Ishikawa (cell line): ENCODE measurements around the gene FLYWCH2.

Experiments
- CEBPB ChIP-seq: IDR thresholded peaks from 2 replicates; pipeline ENCODE4 v1.6.1; 2012
- CREB1 ChIP-seq: IDR thresholded peaks from 2 replicates; pipeline ENCODE4 v1.6.1; 2012; ENCODE audit warnings: low read depth
- EGR1 ChIP-seq: IDR thresholded peaks from 2 replicates; pipeline ENCODE4 v1.6.1; 2012
- FOXM1 ChIP-seq: IDR thresholded peaks from 2 replicates; pipeline ENCODE4 v1.6.1; 2012; ENCODE audit warnings: low read depth, borderline replicate concordance
- NFIC ChIP-seq: IDR thresholded peaks from 2 replicates; pipeline ENCODE4 v1.6.1; 2012
- RAD21 ChIP-seq: IDR thresholded peaks from 2 replicates; pipeline ENCODE4 v1.6.1; 2012; ENCODE audit warnings: low read depth
- REST ChIP-seq: IDR thresholded peaks from 2 replicates; pipeline ENCODE4 v1.6.1; 2012; ENCODE audit warnings: low read depth, mild to moderate bottlenecking
- TAF1 ChIP-seq: IDR thresholded peaks from 2 replicates; pipeline ENCODE4 v1.6.1; 2012; ENCODE audit warnings: low read depth, mild to moderate bottlenecking
- TCF12 ChIP-seq: IDR thresholded peaks from 2 replicates; pipeline ENCODE4 v1.6.1; 2012; ENCODE audit warnings: low read depth
- TEAD4 ChIP-seq: IDR thresholded peaks from 2 replicates; pipeline ENCODE4 v1.6.1; 2012
- TF ChIP-seq, protein P1 (sequence below): IDR thresholded peaks from 2 replicates; pipeline ENCODE4 v1.6.1; 2012
- TF ChIP-seq, protein P2 (sequence below): IDR thresholded peaks from 2 replicates; pipeline ENCODE4 v1.6.1; 2012

DNA sequence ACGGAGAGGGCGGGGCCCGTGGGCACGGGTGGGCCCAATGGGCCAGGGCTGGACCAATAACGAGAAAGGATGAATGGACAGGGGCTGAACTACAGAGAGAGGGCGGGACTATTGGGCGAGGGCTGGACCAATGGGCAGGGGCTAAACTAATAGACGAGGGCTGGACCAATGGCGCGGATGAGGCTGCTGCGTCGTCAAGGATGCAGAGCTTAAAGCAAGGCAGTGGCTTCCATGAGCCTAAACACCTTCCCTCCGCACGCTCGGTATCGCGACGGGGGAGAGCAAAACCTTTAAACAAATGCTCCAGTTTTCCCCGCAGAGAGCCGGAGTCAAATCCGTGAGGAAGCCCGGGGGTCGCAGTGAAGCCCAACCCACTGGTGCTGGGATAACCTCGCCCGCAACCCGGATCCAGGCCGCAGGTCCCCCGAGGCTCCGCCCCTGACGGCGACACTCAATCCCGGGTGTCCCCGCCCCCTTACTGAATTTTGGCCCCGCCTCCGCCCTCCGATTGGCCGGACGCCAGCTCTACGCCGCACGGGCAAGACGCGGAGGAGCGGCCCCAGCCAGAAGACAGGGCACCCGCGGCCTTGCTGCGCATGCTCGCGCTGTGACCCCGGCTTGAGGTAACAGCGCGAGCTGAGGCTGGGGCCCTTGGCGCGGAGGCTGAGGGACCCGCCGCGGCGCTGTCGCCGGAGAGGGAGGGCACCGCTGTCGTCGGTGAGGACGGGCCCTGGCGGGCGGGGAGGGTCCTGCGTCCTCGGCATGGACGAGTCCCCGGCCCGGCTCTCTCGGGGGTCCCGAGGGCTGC, at the start of gene FLYWCH2:
- TF ChIP-seq REST = no peak
- TF ChIP-seq CEBPB = no peak
- no peak for TF ChIP-seq FOXM1
- TF ChIP-seq, protein P1, sequence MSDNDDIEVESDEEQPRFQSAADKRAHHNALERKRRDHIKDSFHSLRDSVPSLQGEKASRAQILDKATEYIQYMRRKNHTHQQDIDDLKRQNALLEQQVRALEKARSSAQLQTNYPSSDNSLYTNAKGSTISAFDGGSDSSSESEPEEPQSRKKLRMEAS = 0 out of 2 replicates have a peak, but pooled peaks have one; percentile 36
- peak; percentile 77; the same call in 1 of the 2 replicates for TF ChIP-seq TAF1
- peak; percentile 76 for TF ChIP-seq NFIC
- no peak for TF ChIP-seq RAD21
- TF ChIP-seq CREB1 = peak; percentile 31; the same call in 1 of the 2 replicates
- no peak for TF ChIP-seq EGR1
- TF ChIP-seq, protein P2, sequence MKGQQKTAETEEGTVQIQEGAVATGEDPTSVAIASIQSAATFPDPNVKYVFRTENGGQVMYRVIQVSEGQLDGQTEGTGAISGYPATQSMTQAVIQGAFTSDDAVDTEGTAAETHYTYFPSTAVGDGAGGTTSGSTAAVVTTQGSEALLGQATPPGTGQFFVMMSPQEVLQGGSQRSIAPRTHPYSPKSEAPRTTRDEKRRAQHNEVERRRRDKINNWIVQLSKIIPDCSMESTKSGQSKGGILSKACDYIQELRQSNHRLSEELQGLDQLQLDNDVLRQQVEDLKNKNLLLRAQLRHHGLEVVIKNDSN = no peak
- no peak for TF ChIP-seq TCF12
- no peak for TF ChIP-seq TEAD4
